Measurements from ENCODE around the gene GMPR. TPM values are rescaled to one million over a fixed set of nuclear protein-coding genes. Genes with fewer than 3 reads are reported as not detected.
A peak's percentile ranks its signal among the peaks of the same experiment; 100 is the strongest.

GMPR gene
- total and polyA plus RNA-seq, 2 donors (not counting 3 experiments of a cell fraction or from before 2014, with no cell fraction given), result 36.3 to 64.0 TPM

- dilution Hi-C loops (cut with MboI; ENCODE audit: extremely low pct_ligation_motif_present, low sequenced_read_pairs), result no loop called here
- no peak for TF ChIP-seq JUN (IDR thresholded peaks at IDR 0.05; ENCODE audit: borderline replicate concordance, insufficient read depth, insufficient read length, low read depth)
- TF ChIP-seq GATA2 (IDR thresholded peaks at IDR 0.05; ENCODE audit: insufficient read depth, insufficient read length, low read depth, low read length), result no peak
- TF ChIP-seq CTCF (IDR thresholded peaks at IDR 0.05; ENCODE audit: extremely low read depth in 1 of 2, insufficient read depth in 1 of 2, low read depth in 1 of 2, low read length in 2 of 2), result no peak
- no peak for TF ChIP-seq EZH2 (IDR thresholded peaks at IDR 0.05; ENCODE audit: borderline replicate concordance, low read depth, low read length, severe bottlenecking)
- TF ChIP-seq FOS (IDR thresholded peaks at IDR 0.05; ENCODE audit: borderline replicate concordance, insufficient read depth, low read length), result no peak
- TF ChIP-seq POLR2AphosphoS5 (IDR thresholded peaks at IDR 0.05; ENCODE audit: insufficient read depth, low read depth, low read length), result no peak
- TF ChIP-seq, protein P1, sequence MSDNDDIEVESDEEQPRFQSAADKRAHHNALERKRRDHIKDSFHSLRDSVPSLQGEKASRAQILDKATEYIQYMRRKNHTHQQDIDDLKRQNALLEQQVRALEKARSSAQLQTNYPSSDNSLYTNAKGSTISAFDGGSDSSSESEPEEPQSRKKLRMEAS (IDR thresholded peaks at IDR 0.05; ENCODE audit: insufficient read depth, insufficient read length), result no peak
- no peak for TF ChIP-seq POLR2A (IDR thresholded peaks at IDR 0.05; ENCODE audit: low read depth, low read length)
- TF ChIP-seq MYC (IDR thresholded peaks at IDR 0.05; ENCODE audit: low read depth, low read length), result no peak
- no peak overlapping the region for H3K4me3 ChIP-seq (replicated peaks in 1 of 3; ENCODE audit: insufficient read depth in 1 of 3, low read depth in 1 of 3, low read length in 3 of 3)
- H3K9me3 ChIP-seq (replicated peaks; ENCODE audit: control insufficient read depth, insufficient read depth, low read length), result no peaks in the 10 kb centered on the region
- H3K4me1 ChIP-seq (ENCODE audit: control insufficient read depth, extremely low read depth, insufficient read depth, low read length), result peaks cover 9% of the 10 kb centered on the region
- no peak overlapping the region for H3K9ac ChIP-seq (replicated peaks; ENCODE audit: extremely low read depth, insufficient read depth, low read length)
- H4K20me1 ChIP-seq (replicated peaks; ENCODE audit: control insufficient read depth, extremely low read depth, insufficient read depth, low read length), result no peaks in the 10 kb centered on the region
- ChIA-PET POLR2A (no interaction called here), CTCF (interaction anchor here (0.6 to 3.7 kb wide), 13 partner anchors 8 to 72 kb away, joined by 3 to 35 read pairs (median 4); partner anchors contain the start of gene GMPR)
- no peak for FAIRE-seq
- no peaks in the 10 kb centered on the region for H3K79me2 ChIP-seq (ENCODE audit: control insufficient read depth, insufficient read depth, low read length)
- no peak overlapping the region for H3K4me2 ChIP-seq (ENCODE audit: insufficient read depth, low read length)
- BruUV-seq (replicated peaks), result no TSS peak
- intact Hi-C loops (cut with micrococcal nuclease), result no loop called here
- H2AFZ ChIP-seq (ENCODE audit: low read depth, low read length), result no peak overlapping the region
- peaks cover 0 to 9% of the 10 kb centered on the region in 2 experiments for H3K36me3 ChIP-seq (ENCODE audit: control insufficient read depth in 2 of 2, extremely low read depth in 1 of 2, insufficient read depth in 2 of 2, low read length in 2 of 2)
- H3K27ac ChIP-seq (ENCODE audit: insufficient read depth, low read depth, low read length), result peak overlapping the region; percentile 73
- no peaks in the 10 kb centered on the region for H3K9me1 ChIP-seq (replicated peaks; ENCODE audit: control insufficient read depth, extremely low read depth, insufficient read depth, low read length)
- H3K27me3 ChIP-seq (ENCODE audit: control insufficient read depth in 2 of 2, insufficient read depth in 2 of 2, low read length in 2 of 2), result no peaks in the 10 kb centered on the region
- no peak for DNase-seq (ENCODE audit: low read depth, low spot score)
Measured at GRCh38 chr6:16278048-16278724, 39.8 kb downstream of the GMPR start.

Data from endothelial cell of umbilical vein (primary cell).